NCI-H146 (cell line): ENCODE results near the gene ARFGAP1.

ENCODE experiments used
- DNase-seq: peaks from one replicate; lab custom pipeline; 2025; lab: John Stamatoyannopoulos, UW

The ARFGAP1 gene

DNA sequence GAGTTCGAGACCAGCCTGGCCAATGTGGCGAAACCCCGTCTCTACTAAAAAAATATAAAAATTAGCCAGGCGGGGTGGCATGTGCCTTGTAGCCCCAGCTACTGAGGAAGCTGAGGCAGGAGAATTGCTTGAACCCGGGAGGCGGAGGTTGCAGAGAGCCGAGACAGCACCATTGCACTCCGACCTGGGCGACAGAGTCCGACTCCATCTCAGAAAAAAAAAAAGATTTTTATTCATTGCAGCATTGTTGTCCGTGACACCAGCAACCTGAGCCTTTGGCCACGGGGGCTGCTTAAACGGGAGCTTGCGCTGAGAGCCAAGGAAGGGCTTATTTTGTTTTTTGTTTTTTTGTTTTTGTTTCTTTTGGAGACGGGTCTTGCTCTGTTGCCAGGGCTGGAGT lies 7.3 kb downstream of the ARFGAP1 start:
- no peak for DNase-seq

DNA sequence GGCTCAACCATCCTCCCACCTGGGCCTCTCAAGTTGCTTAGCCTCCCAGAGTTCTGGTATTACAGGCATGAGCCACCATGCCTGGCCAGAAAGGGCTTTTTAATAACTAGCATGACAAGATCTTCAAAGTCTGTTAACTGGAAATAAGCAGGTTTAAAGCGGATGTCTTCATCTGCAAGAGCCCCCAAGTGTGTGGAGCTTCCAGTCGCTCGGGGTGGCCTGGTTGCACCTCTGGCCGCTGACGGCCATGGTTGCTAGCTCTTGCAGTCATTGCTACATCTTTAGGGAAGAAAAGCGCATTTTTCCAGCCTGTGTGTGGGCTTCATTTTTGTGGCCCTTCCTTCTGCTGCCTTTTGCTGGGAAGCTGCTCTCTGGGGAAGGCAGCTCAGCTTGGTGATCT lies 7.8 kb downstream of the ARFGAP1 start:
- no peak for DNase-seq

DNA sequence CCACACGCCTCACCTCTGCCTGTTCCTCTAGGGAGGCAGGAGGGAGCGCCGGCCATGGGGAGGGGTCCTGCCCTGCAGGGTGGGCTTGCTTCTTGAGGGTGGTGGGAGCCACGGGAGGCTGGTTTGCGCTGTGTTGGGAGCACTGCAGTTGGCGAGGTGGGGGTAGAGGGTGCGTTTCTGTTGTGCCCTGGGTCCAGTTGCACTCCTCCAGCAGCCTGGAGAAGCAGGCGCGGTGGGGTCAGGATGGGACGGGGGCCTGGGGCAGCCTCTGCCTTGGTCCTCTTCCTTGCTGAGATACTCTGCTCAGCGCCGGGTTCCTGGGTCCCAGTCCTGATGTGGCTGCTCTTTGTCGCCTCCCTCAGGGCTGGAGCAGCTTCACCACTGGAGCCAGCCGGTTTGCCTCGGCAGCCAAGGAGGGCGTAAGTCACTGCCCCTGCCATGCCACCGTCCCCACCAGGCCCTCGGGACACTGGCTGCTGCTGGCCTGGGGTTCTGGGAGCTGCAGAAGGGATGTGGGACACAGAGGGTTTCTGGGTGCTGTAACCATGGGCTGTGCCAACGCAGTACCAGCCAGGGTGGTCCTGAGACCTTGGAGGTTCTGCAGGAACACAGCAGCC lies 8.4 kb downstream of the ARFGAP1 start:
- no peak for DNase-seq

DNA sequence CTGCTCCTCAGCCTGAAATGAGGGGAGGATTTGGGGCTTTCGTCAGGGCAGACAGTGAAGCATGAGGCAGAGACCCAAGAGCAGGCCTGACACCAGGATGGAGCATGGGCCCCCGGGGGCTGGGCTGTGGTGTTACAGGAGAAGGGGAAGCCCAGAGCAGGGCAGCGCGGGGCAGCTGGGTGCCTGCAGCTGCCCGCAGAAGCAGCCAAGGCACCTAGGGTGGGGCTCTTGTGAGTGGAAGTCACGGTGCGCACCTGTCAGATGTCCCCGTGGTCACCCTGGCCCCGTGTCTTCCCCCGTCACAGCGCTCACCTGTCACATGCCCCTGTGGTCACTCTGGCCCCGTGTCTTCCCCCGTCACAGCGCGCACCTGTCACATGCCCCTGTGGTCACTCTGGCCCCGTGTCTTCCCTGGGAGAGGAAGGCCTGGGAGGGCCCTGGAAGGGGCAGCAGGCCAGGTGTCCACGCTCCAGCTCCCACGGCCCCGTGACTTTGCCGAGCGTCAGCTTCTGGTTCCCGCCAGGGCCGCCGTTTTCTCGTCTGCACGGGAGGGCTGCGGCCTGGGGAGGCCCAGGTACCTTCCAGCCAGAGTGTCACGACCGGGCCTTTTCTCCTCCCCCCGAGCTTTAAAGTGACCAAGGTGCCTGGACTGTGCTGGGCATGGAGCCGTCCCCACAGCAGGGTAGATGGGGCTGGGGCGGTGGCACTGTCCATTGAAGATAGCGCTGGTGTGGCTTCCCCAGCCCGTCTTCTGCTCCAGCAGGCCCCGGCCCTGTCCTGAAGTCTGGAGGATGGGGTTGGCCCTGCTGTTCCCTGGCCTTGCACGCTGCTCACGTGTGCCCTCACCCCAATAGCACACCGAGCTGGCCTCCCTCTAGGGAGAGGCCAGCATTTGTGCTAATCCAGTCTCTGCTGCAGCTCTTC lies 9.4 kb downstream of the ARFGAP1 start:
- DNase-seq: no peak

DNA sequence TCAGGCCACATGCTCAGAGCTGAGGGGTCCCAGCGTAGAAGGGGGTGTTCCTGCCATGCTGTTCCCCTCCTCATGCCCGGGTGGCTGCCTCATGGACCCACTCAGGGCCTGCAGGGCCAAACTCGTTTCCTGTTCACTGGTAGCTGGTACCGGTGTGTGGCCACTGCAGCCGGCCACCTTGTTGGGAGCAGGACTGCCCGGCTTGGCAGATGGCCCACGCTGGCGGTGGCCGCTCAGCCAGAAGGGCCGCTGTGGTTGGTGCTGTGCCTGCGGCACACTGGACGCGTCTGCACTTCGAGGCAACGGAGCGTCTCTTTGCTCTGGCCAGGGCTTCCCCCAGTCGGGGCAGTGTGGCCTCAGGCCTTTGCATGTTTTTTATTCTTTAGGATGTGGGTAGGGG lies 10.3 kb downstream of the ARFGAP1 start:
- no peak for DNase-seq

DNA sequence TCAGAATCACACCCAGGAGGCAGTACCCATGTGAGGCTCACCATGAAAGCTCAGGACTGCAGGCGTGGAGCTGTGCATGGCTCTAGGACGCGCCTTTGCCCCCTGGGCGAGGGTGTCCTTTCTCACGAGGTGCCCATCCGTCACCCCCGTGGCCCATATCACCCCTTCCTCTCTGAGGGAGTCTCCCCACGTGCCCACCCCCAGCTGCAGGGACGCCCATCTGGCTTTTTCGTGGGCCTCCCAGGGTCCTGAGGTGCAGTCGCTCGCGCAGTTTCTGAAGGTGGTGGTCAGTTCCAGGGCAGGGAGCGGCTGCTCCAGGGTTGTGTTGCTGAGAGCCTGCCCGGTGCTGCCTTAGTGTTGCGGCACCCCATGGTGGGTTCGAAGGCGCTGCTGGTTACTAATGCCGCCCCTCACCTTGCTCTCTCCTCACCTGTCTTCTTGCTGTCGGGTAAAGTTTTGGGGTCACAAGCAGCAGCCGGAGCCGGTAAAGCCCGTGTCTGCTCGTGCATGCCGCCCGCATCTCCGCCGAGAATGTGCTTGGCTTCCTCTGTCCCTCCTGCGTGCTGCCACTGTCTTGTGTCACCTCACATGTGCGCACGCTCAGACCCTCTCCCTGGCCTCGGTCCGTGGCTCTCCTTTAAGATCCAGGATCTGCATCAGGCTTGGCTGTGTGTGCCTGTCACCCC lies 10.9 kb downstream of the ARFGAP1 start:
- no peak for DNase-seq

DNA sequence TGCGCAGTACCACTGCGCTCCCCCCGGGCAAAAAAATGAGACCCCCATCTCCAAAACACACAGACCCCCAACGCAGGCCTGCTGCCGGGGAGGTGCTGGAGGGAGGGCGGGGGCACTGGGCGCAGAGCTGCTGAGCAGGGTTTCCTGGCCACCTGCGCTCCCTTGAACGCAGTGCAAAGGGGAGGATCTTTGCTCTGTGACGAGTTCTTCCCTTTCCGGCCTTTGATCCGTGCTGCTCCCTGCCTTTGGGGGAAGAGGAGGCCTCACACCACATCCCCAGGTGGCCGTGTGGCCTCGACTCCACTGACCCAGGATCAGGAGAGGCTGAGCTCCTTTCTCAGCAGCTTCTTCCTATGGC lies 11.4 kb downstream of the ARFGAP1 start:
- no peak for DNase-seq

DNA sequence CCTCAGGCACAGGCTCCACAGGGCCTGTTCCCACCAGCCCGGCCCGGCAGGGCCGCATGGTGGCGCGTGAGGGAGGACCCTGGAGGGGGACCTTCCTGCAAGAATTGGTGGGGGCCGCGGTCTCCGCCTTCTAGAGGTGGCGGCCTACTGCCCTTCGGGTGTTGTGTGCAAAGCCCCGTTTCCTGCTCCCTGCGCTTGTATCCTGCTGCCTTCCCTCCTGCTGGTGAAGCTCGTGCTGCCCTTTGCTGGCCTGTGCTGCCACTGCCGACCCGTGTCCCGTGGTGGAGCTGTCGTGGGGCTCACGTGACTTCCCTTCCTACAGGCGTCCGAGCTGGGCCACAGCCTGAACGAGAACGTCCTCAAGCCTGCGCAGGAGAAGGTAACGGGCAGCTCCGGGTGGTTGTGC lies 11.9 kb downstream of the ARFGAP1 start:
- no peak for DNase-seq

DNA sequence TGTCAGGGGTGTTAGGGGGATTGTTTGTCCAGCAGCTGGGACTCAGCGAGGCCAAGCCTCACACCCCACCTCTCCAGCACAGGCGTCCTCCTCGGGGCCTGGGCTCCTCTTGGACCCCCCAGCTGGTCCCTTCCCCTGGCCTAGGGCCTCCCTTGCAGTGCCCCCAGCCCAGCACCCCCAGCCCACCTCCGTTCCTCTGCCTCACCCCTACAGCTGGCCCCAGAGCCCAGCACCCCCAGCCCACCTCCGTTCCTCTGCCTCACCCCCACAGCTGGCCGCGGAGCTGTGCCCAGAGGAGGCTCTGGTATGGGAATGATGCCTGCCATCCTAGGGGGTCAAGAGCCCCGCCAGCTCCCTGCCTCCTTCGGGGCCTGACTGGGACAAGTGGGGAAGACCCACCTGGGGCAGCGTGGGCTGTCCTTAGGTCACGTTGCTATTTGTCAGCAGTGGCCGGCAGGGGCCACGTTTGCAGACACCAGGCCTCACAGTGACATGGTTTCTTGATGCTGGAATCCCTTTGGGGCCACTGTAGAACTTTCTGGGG lies 12.4 kb downstream of the ARFGAP1 start:
- DNase-seq: no peak

DNA sequence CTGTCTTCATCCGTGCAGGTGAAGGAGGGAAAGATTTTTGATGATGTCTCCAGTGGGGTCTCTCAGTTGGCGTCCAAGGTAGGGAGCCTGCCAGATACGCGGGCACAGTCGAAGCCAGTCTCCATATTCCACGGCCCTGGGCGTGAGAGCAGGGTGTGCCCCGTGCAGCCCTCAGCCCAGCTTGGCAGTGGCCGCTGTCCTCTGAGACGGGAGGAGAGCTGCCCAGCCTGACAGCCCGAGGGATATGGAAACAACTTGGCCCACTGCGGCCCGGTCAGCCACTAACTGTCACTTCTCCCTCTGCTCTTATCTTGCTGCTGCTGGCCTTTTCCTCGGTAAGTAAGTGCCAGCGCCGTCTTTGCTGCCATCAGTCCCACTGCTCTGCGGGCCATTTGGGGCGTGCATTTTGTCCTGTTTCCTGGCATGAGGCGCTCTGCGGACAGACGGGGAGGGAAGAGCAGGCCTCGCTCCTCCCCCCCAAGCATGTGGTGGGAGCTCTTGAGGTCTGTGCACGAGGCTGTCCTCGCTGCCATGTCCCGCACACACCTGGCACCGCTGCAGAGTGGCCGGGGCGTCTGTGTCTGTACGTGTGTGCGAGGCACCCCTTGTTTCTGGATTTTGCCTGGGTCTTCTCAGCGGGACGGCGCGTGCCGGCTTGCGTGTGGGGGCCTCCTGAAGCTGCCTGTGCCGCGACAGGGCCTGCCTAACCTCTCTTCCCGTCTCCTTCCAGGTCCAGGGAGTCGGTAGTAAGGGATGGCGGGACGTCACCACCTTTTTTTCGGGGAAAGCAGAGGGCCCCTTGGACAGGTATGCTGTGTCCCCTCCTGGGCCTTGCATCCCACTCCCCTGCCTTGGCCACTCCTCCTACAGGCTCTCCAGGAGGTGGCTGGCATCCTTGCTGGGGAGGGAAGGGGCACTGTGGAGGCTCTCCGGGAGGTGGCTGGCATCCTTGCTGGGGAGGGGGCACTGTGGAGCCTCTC lies 13.3 kb downstream of the ARFGAP1 start:
- DNase-seq: no peak

DNA sequence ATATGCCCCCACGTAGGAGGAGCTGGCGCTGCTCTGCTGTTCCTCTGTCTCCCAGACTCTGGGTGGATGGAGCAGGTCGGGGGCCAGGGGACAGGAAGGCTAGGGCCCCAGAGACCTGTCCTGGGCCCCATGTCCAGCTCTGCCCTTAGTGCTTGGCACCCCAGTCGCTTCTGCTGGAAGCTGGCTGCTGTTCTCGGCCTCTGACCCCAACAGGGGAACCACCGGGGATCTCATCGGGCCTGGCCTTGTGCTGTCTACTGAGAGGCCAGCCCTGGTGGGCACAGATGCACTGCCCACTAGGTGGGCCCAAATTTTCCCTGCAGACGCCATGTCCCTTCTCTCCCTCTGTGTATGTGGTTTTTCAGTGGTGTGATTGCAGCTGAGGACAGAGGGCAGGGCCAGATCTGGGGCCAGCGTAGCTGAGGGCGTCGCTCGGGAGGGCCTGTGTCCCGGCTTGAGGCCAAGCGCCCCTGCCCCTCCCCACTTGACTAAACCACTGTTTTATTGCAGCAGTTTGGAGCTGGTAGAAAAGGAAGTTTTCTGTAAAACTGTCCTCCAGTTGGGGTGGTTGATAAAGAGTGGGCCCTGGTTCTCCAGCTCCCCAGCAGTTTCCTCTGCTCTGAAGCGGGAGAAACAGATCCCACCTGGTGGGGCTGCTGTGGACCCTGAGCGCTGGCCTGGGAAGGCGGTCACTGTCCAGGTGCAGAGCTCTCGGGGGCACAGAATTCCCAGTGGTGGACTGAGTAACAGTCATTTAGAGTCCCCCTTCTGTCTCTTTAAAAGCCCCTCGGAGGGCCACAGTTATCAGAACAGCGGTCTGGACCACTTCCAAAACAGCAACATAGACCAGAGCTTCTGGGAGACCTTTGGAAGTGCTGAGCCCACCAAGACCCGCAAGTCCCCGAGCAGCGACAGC lies 14.4 kb downstream of the ARFGAP1 start:
- no peak for DNase-seq

DNA sequence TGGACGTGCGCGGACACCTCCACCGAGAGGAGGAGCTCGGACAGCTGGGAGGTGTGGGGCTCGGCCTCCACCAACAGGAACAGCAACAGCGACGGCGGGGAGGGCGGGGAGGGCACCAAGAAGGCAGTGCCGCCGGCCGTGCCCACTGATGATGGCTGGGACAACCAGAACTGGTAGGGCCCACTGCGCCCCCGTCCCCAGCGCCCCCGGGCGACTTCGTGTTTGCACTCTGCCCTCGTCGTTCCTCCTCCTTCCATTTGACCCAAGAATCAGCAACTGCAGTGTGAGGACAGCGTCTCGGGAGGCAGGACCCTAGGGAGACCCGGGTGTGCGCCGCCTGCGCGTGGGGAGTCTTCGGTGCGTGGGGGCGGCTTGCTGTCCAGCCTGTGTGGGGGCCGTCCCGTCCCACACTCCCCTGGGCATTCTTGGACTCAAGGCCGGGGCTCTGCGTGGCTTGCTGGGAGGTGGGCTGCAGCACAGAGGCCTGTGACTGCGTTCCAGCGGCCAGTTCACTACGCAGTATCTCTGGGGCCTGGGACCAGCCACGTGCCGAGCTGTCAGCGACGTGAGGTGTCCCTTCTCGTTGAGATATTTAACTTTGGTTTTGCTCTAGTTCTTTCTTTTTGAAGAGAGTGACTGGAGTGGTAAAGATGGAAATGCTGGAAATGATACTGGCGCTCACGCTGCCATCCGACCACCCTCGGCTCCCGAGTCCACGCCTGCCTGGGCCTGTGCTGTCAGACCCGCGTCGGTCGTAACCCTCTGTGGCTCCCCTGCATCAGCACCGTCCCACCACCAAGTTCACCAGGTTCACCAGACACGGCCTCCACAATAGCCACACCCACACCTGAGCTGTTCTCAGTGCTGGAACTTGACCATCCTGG lies 15.3 kb downstream of the ARFGAP1 start:
- DNase-seq: no peak

DNA sequence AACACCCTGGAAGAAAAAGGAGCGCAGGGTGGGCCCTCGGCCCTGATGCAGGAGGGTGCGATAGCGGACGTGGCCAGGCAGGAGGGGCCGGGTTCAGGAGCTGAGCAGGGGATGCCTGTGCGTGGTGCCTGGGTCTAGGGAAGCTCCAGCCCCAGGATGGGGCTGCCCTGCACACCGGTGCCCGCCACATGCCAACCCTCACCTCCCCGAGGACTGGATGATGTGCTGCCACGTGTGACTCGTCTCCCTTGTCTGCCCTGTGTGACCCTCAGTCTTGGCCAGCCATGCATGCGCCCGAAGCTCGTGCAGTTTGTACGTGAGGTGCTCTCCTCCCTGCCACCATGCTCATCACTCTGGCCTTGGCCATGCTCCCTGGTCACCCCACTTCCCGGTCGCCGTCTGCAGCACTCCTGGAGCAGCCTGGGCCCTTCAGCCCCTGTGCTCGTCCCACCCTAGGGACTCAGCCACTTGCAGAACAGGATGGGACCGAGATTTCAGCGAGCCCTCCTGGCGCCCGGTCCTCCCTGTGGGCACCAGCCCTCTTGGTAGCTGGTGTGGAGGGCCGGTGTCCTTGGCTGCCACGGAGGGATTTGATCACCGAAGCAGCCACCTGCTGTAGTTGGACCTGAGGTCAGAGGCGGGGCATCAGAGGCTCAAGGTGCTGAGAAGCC lies 16.1 kb downstream of the ARFGAP1 start:
- DNase-seq: no peak

DNA sequence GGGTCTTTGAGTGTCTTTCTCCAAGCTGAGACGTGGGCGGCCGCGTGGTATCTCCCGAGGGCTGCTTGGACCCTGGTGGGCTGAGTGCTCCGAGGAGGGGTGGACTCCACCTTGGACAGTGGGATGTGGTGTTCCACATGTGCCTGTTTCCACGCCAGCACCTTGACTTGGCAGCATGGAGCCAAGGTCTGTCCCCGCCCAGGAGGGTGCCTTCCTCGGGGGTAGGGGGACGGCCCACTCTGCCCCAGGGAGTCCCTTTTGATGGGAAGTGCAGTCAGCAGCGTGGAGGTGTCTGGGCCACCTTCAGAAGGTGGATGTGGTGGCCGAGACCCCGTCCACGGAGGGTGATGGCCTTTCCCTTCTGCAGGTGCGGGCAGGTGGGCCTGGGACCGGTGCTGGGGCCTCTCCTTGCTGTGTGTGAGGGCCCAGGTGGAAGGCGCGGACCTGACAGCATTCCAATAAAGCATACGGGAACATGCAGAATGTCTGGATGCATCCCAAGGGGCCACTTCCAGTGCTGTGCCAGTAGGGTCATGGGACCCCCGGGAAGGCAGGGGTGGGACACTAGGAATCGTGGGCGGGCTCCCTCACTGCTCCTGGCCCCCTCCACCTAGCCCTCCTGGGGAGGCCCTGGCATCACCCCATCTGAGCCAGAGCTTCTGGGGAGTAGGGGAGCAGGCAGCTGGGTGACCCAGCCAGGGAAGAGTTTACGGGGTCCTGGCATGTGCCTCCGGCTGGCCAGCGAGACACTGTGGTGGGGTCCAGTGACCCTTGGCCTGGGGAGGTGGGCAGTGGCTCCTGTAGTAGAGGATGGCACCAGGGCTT lies 16.9 kb downstream of the ARFGAP1 start:
- no peak for DNase-seq

DNA sequence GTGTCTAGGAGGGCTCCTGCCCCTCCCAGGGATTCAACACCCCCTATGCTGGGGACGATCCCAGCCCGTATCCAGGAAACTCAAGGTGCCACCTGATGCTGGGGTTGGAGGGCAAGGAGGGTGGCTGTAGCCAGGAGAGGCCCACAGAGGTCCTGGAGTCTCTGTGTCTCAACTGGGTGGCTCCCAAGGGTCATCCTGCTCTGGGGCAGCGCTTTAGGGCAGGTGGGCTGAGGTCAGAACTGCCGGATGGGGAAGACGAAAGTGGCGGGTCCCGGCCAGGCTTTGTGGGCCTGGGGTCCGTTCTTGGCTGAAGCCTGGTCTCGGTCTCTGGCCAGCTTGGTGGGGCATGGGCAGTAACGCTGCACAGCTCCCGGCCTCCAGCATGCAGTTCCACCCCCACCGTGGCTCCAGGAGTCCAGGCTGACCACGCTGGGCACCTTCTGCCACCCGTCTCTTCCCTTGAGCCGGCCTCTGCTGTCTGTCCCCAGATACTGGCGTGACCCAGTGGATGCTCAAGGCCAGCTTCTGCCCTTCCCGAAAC lies 17.6 kb downstream of the ARFGAP1 start:
- no peak for DNase-seq

DNA sequence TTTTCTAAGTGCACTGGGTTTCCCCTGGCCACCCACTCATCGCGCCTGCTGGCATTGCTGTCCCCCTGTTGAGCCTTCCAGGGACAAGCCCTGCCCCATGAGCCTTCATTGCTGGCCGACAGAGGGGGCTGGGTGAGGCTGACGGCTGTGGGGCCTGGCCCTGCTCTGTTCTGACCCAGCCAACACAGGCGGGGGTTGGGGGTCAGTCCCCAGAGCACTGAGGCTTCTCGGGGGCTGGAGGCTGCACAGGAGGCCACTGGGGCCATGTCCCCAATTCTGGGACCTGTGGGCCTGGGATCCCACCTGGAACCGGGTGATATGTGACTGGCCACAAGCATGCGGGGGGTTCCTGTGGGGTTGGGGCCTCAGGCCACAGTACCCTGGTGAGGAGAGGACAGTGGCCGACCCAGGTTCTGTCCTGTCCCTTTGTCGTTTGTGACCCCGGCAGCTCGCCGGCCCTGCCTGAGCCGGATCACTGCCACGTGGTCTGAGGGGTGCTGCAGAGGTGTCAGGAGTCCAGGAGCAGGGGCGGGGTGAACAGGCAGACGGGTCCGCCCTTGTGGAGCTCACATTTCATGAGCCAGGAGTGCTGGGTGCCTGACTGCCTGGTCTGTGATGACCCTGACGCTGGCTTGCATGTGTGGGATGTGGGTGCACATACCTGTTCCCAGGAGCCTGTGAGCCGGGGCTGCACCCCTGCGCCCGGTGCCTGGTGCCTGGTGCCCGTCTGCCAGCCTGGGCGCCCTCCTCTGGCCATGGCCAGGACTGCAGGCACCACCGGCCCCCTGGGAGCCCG lies 18.3 kb downstream of the ARFGAP1 start:
- DNase-seq: no peak

DNA sequence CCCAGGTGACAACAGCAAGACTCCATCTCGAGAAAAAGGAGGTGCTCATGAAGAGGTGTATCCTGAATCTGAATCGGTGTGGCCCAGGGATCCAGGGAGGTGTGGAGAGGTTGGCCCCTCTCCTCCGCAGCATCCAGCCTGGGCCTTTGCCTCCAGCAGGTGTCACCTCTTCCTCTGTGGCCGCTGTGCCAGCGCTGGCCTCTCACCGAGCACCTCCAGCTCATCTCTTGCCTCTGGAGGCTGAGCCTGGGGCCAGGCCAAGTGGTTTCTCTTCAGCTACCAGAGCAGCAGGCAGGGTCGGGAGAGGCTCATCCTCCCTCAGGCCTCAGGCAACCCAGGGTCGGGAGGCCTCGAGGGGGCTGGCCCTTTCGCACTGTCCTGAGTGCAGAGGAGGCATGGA lies 19.2 kb downstream of the ARFGAP1 start:
- DNase-seq: no peak
